Measurements from ENCODE around the gene KLRC1. TPM values are rescaled to one million over a fixed set of nuclear protein-coding genes. Genes with fewer than 3 reads are reported as not detected.

The KLRC1 gene
- total RNA-seq, 2 experiments from 2014 or later: not detected

DNA sequence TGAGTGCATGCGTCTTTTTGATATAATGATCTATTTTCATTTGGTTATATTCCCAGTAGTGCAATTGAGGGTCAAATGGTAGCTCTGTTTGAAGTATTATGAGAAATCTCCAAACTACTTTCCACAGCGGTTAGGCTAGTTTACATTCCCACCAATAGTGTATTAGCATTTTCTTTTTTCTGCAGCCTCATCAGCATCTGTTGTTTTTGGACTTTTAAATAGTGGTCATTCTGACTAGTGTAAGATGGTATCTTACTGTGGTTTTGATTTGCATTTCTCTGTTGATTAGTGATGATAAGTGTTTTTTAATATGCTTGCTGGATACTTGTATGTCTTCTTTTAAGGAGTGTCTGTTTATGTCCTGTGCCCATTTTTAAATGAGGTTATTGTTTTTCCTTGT is 3.7 kb upstream of the KLRC1 start:
- Histone ChIP-seq H3K27me3 (ENCODE audit: control insufficient read depth in 1 of 2, insufficient read depth in 2 of 2, low read length in 2 of 2) (no peaks in the 10 kb centered on the region), H3K9me3 (ENCODE audit: control insufficient read depth in 1 of 2, insufficient read depth in 1 of 2, low read length in 2 of 2) (peaks cover 0 to 15% of the 10 kb centered on the region in 2 experiments), H3K36me3 (ENCODE audit: insufficient read depth, low read length) (no peaks in the 10 kb centered on the region), H3K27ac (ENCODE audit: low read depth in 1 of 2, low read length in 2 of 2) (no peak overlapping the region), H3K4me3 (ENCODE audit: low read length) (no peak overlapping the region), H3K4me1 (ENCODE audit: insufficient read depth, low read length) (no peaks in the 10 kb centered on the region)
- no peaks in the 10 kb centered on the region for H3K4me1 Mint-ChIP-seq (ENCODE audit: low read depth)
- no peak overlapping the region for H3K4me3 Mint-ChIP-seq
- no peak for ATAC-seq (ENCODE audit: poor library complexity)
- H3K27me3 Mint-ChIP-seq: no peaks in the 10 kb centered on the region
- POLR2A ChIA-PET: no interaction called here
- no peak for DNase-seq
- H3K36me3 Mint-ChIP-seq (ENCODE audit: low read depth): peaks cover 8% of the 10 kb centered on the region
- no peak overlapping the region for H3K27ac Mint-ChIP-seq
- intact Hi-C loops (cut with DNase I, micrococcal nuclease): no loop called here
- TF ChIP-seq, protein P1, sequence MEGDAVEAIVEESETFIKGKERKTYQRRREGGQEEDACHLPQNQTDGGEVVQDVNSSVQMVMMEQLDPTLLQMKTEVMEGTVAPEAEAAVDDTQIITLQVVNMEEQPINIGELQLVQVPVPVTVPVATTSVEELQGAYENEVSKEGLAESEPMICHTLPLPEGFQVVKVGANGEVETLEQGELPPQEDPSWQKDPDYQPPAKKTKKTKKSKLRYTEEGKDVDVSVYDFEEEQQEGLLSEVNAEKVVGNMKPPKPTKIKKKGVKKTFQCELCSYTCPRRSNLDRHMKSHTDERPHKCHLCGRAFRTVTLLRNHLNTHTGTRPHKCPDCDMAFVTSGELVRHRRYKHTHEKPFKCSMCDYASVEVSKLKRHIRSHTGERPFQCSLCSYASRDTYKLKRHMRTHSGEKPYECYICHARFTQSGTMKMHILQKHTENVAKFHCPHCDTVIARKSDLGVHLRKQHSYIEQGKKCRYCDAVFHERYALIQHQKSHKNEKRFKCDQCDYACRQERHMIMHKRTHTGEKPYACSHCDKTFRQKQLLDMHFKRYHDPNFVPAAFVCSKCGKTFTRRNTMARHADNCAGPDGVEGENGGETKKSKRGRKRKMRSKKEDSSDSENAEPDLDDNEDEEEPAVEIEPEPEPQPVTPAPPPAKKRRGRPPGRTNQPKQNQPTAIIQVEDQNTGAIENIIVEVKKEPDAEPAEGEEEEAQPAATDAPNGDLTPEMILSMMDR (IDR thresholded peaks at IDR 0.05): no peak
- peaks cover 17% of the 10 kb centered on the region for H3K9me3 Mint-ChIP-seq
- CTCF ChIA-PET: no interaction called here

DNA sequence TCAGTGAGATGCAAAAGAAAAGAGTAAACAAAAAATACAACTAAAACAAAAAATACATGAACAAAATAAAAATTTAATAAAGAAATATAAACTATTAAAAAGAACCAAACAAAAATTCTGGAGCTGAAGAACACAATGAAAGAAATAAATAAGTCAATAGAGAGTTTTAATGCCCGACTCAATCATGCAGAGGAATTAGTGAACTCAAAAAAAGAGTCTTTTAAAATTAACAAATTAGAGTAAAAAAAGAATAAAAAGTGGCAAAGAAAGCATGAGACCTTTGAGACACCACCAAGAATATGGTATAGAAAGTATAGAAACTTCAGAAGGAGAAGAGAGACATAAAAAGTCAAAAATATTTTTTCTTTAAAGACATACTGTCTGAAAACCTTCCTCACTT is 2.6 kb upstream of the KLRC1 start:
- intact Hi-C loops (cut with DNase I, micrococcal nuclease): no loop called here
- ChIA-PET POLR2A (no interaction called here), CTCF (no interaction called here)
- Histone ChIP-seq H3K27me3 (ENCODE audit: control insufficient read depth in 1 of 2, insufficient read depth in 2 of 2, low read length in 2 of 2) (peaks cover 0 to 4% of the 10 kb centered on the region in 2 experiments), H3K36me3 (ENCODE audit: insufficient read depth, low read length) (no peaks in the 10 kb centered on the region), H3K27ac (ENCODE audit: low read depth in 1 of 2, low read length in 2 of 2) (no peak overlapping the region), H3K4me1 (ENCODE audit: insufficient read depth, low read length) (no peaks in the 10 kb centered on the region), H3K4me3 (ENCODE audit: low read length) (no peak overlapping the region), H3K9me3 (ENCODE audit: control insufficient read depth in 1 of 2, insufficient read depth in 1 of 2, low read length in 2 of 2) (peaks cover 0 to 15% of the 10 kb centered on the region in 2 experiments)
- H3K4me1 Mint-ChIP-seq (ENCODE audit: low read depth): no peaks in the 10 kb centered on the region
- TF ChIP-seq, protein P1 (IDR thresholded peaks at IDR 0.05): no peak
- no peak overlapping the region for H3K27ac Mint-ChIP-seq
- DNase-seq (no peak), ATAC-seq (ENCODE audit: poor library complexity) (no peak)
- no peak overlapping the region for H3K4me3 Mint-ChIP-seq
- no peaks in the 10 kb centered on the region for H3K27me3 Mint-ChIP-seq
- H3K9me3 Mint-ChIP-seq: peaks cover 17% of the 10 kb centered on the region
- H3K36me3 Mint-ChIP-seq (ENCODE audit: low read depth): peaks cover 8% of the 10 kb centered on the region

DNA sequence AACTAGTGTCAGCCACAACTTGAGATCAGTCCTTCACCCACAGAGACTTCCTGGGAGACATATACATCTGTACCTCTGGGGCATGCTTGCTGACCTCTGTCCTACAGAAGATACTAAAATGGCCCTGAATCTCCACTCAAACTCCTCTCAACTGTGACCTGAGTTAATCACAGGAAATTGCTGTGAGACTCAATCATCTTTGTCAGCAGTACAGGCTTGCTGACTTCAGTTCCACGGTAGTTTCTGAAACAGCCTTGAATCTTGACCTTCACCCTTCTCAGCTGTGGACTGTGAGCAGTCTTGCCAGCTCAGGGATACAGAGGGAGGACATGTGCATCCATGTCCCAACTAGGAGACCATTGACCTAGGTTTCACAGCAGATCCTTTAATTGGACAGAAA is 1.4 kb upstream of the KLRC1 start:
- Histone ChIP-seq H3K9me3 (ENCODE audit: control insufficient read depth in 1 of 2, insufficient read depth in 1 of 2, low read length in 2 of 2) (peaks cover 0 to 15% of the 10 kb centered on the region in 2 experiments), H3K36me3 (ENCODE audit: insufficient read depth, low read length) (no peaks in the 10 kb centered on the region), H3K4me1 (ENCODE audit: insufficient read depth, low read length) (no peaks in the 10 kb centered on the region), H3K27me3 (ENCODE audit: control insufficient read depth in 1 of 2, insufficient read depth in 2 of 2, low read length in 2 of 2) (peaks cover 0 to 4% of the 10 kb centered on the region in 2 experiments), H3K27ac (ENCODE audit: low read depth in 1 of 2, low read length in 2 of 2) (no peak overlapping the region), H3K4me3 (ENCODE audit: low read length) (no peak overlapping the region)
- TF ChIP-seq, protein P1 (IDR thresholded peaks at IDR 0.05): no peak
- intact Hi-C loops (cut with DNase I, micrococcal nuclease): no loop called here
- ChIA-PET CTCF (no interaction called here), POLR2A (no interaction called here)
- ATAC-seq (ENCODE audit: poor library complexity): no peak
- H3K9me3 Mint-ChIP-seq: peaks cover 15% of the 10 kb centered on the region
- H3K27ac Mint-ChIP-seq: no peak overlapping the region
- DNase-seq: no peak
- peaks cover 8% of the 10 kb centered on the region for H3K36me3 Mint-ChIP-seq (ENCODE audit: low read depth)
- no peaks in the 10 kb centered on the region for H3K4me1 Mint-ChIP-seq (ENCODE audit: low read depth)
- no peaks in the 10 kb centered on the region for H3K27me3 Mint-ChIP-seq
- H3K4me3 Mint-ChIP-seq: no peak overlapping the region
